Measurements from ENCODE around the gene UBR3. TPM values are rescaled to one million over a fixed set of nuclear protein-coding genes. Genes with fewer than 3 reads are reported as not detected.

Gene UBR3
- 10.8 TPM for polyA plus RNA-seq (2013, experiment 1 of 2)
- 9.4 TPM for polyA plus RNA-seq (2013, experiment 2 of 2)

DNA sequence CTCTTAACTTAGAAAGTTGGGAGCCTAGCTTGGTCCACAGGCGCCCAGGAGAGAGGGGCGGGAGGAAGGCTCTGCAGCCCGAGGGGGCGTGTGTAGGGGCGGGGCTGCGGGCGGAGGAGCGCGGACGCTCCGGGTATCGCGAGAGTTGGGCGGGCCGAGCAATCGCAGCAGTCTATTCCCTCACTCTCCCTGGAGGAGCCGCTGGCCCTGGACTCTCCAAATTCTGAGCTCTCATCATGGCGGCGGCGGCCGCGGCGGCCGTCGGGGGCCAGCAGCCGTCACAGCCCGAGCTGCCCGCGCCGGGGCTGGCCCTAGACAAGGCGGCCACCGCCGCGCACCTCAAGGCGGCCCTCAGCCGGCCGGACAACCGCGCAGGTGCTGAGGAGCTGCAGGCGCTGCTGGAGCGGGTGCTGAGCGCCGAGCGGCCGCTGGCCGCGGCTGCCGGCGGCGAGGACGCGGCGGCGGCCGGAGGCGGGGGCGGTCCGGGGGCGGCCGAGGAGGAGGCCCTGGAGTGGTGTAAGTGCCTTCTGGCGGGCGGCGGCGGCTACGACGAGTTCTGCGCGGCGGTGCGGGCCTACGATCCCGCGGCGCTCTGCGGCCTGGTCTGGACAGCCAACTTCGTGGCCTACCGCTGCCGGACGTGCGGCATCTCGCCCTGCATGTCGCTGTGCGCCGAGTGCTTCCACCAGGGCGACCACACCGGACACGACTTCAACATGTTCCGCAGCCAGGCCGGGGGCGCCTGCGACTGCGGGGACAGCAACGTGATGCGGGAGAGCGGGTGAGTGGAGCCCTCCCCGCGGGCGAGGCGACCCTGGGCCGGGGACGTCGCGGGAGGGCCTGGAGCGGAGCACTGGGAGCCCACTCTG, at the start of gene UBR3:
Gene UBR3, plus strand, starts transcription at position 183 of the 869 bp plus-strand sequence. Its CDS starts 54 bp downstream, at position 237.
- Histone ChIP-seq H3K4me3 (ENCODE audit: low read length) (peak within 1 kb of the TSS; percentile 74), H3K9ac (ENCODE audit: low read depth, low read length) (peak within 1 kb of the TSS; percentile 80), H3K4me1 (ENCODE audit: insufficient read depth, low read length) (peaks cover 6% of the 10 kb centered on the region; the same call in 1 of the 2 replicates), H3K27me3 (ENCODE audit: insufficient read depth, low read length) (no peaks in the 10 kb centered on the region), H3K36me3 (ENCODE audit: insufficient read depth, low read length) (peaks cover 3% of the 10 kb centered on the region; the same call in 1 of the 2 replicates), H3K9me3 (ENCODE audit: insufficient read depth, low read depth, low read length) (no peaks in the 10 kb centered on the region), H3K27ac (ENCODE audit: low read depth, low read length) (no peak within 1 kb of the TSS; the same call in 1 of the 2 replicates)
- under 1% methylated on average over 104 of the region's 104 CpGs for WGBS

DNA sequence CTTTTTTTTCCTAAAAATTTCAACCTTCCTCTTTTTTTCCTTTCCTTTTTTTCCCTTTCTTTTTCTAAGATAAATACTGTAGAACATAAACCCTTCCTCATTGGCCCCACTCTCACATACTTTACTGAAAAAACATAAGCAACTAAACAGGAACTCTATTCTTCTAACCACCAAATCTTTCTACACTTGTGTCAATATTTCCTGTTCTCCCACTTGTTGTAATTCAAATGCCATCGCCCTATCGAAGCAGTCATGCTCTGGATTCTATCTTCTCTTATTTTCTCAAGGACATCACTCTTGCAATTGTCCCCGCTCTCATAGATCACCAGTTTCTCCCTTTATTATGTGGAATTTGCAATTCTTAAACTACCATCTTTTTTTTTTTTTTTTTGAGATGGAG, 48.8 kb upstream of the UBR3 start:
- no peak overlapping the region for H3K27ac ChIP-seq (ENCODE audit: low read depth, low read length)
- no peaks in the 10 kb centered on the region for H3K9me3 ChIP-seq (ENCODE audit: insufficient read depth, low read depth, low read length)
- no peak overlapping the region for H3K9ac ChIP-seq (ENCODE audit: low read depth, low read length)
- 95% methylated on average over 3 of the region's 3 CpGs for WGBS
- no peaks in the 10 kb centered on the region for H3K27me3 ChIP-seq (ENCODE audit: insufficient read depth, low read length)
- no peaks in the 10 kb centered on the region for H3K4me1 ChIP-seq (ENCODE audit: insufficient read depth, low read length)
- no peak overlapping the region for H3K4me3 ChIP-seq (ENCODE audit: low read length)
- H3K36me3 ChIP-seq (ENCODE audit: insufficient read depth, low read length): no peaks in the 10 kb centered on the region; the same call in 1 of the 2 replicates

DNA sequence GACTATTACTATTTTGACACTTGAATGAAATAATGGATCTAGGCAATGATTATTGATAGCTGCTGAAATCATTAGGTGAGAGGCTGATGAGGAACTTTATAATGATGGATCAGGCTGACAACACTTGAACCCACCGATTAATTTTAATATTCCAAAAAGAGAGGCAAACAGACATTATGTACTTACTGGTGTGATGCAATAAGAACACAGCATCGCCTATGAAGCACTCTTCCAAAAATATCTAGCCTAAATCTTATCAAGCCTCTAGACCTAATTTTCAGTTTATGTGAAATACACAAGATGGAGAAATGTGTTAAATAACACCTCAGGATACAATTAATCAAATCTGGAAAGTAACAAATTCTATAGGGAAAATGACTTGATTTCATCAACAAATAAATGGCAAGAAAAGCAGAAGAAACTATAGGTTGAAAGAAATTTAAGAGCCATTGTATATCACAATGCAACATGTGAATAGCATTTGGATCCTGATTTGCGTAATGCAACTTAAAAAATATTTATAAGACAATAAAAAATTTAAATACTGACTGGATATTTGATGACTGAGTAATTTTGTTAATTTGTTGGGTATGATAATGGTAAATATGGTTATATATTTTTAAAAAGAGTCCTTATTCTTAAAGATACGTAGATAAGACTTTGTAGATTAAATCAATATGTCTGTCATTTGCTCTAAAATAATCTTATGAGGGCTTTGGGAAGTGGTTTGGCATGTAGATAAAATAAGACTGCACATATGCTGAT, 45.8 kb upstream of the UBR3 start:
- Histone ChIP-seq H3K9ac (ENCODE audit: low read depth, low read length) (no peak overlapping the region), H3K27ac (ENCODE audit: low read depth, low read length) (no peak overlapping the region), H3K9me3 (ENCODE audit: insufficient read depth, low read depth, low read length) (no peaks in the 10 kb centered on the region), H3K4me3 (ENCODE audit: low read length) (no peak overlapping the region), H3K27me3 (ENCODE audit: insufficient read depth, low read length) (no peaks in the 10 kb centered on the region), H3K36me3 (ENCODE audit: insufficient read depth, low read length) (no peaks in the 10 kb centered on the region), H3K4me1 (ENCODE audit: insufficient read depth, low read length) (no peaks in the 10 kb centered on the region)
- WGBS: 92% methylated on average over 2 of the region's 4 CpGs

- 100% methylated on average over 1 of the region's 1 CpG for WGBS
- no peaks in the 10 kb centered on the region for H3K9me3 ChIP-seq (ENCODE audit: insufficient read depth, low read depth, low read length)
- no peak overlapping the region for H3K9ac ChIP-seq (ENCODE audit: low read depth, low read length)
- no peaks in the 10 kb centered on the region for H3K4me1 ChIP-seq (ENCODE audit: insufficient read depth, low read length)
- no peaks in the 10 kb centered on the region for H3K36me3 ChIP-seq (ENCODE audit: insufficient read depth, low read length)
- no peak overlapping the region for H3K27ac ChIP-seq (ENCODE audit: low read depth, low read length)
- H3K4me3 ChIP-seq (ENCODE audit: low read length): no peak overlapping the region
- H3K27me3 ChIP-seq (ENCODE audit: insufficient read depth, low read length): no peaks in the 10 kb centered on the region
Measured at GRCh38 chr2:169782513-169782912, 44.7 kb upstream of the UBR3 start.

DNA sequence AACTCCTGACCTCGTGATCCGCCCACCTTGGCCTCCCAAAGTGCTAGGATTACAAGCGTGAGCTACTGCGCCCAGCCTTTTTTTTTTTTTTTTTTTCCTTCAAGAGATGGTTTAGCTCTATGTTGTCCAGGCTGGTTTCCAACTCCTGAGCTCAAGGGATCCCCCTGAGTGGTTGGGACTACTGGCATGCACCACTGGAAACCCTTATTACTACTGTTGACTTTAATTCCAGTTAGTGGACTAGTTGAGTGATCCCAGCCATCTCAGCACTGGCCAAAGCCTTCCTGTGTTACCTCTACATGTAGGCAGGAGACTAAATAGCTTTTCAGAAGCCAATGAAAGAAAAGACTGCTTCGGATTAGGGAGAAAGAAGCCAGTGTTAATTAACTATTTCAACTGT, 36.7 kb upstream of the UBR3 start:
- Histone ChIP-seq H3K27ac (ENCODE audit: low read depth, low read length) (no peak overlapping the region), H3K36me3 (ENCODE audit: insufficient read depth, low read length) (no peaks in the 10 kb centered on the region), H3K9me3 (ENCODE audit: insufficient read depth, low read depth, low read length) (no peaks in the 10 kb centered on the region), H3K27me3 (ENCODE audit: insufficient read depth, low read length) (no peaks in the 10 kb centered on the region), H3K4me1 (ENCODE audit: insufficient read depth, low read length) (peaks cover 12% of the 10 kb centered on the region), H3K9ac (ENCODE audit: low read depth, low read length) (no peak overlapping the region), H3K4me3 (ENCODE audit: low read length) (no peak overlapping the region)
- 90% methylated on average over 5 of the region's 5 CpGs for WGBS

DNA sequence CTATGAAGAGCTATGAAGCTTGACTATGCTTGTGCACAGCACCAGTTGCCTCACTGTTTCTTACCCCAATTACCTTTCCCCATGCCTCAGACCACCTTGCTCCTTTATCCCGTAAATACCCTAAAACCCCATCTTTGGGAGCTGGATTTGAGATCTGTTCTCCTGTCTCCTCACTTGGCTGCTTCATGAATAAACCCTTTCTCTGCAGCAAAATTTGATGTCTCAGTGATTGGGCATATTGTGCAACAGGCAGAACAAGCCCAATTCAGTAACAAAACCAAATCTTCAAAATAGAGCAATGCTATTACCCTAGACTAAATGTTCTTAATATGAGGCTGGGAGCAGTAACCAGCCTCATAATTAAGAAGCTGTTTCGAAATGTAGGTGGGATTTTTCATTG, 32.1 kb upstream of the UBR3 start:
- H3K9ac ChIP-seq (ENCODE audit: low read depth, low read length): no peak overlapping the region
- H3K9me3 ChIP-seq (ENCODE audit: insufficient read depth, low read depth, low read length): no peaks in the 10 kb centered on the region
- WGBS: 68% methylated on average over 2 of the region's 2 CpGs
- H3K4me1 ChIP-seq (ENCODE audit: insufficient read depth, low read length): peaks cover 16% of the 10 kb centered on the region
- no peak overlapping the region for H3K27ac ChIP-seq (ENCODE audit: low read depth, low read length)
- H3K27me3 ChIP-seq (ENCODE audit: insufficient read depth, low read length): no peaks in the 10 kb centered on the region
- no peak overlapping the region for H3K4me3 ChIP-seq (ENCODE audit: low read length)
- H3K36me3 ChIP-seq (ENCODE audit: insufficient read depth, low read length): no peaks in the 10 kb centered on the region

GRCh38 chr2:169796441-169796840, 30.8 kb upstream of the UBR3 start:
- 95% methylated on average over 6 of the region's 6 CpGs for WGBS
- no peak overlapping the region for H3K27ac ChIP-seq (ENCODE audit: low read depth, low read length)
- H3K9me3 ChIP-seq (ENCODE audit: insufficient read depth, low read depth, low read length): no peaks in the 10 kb centered on the region
- no peak overlapping the region for H3K9ac ChIP-seq (ENCODE audit: low read depth, low read length)
- H3K4me3 ChIP-seq (ENCODE audit: low read length): no peak overlapping the region
- peaks cover 16% of the 10 kb centered on the region for H3K4me1 ChIP-seq (ENCODE audit: insufficient read depth, low read length)
- H3K27me3 ChIP-seq (ENCODE audit: insufficient read depth, low read length): no peaks in the 10 kb centered on the region
- H3K36me3 ChIP-seq (ENCODE audit: insufficient read depth, low read length): peaks cover 10% of the 10 kb centered on the region

DNA sequence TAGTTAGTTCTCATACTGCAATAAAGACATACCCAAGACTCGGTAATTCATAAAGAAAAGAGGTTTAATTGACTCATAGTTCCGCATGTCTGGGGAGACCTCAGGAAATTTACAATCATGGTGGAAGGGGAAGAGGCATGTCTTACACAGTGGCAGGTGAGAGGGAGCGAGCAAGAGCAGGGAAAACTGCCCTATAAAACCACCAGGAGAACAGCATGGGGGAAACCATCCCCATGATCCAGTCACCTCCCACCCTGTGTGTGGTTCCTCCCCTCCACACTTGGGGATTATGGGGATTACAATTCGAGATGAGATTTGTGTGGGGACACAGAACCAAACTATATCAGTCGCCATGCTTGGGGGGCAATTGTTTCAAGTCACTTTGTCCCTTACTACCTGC, 29.7 kb upstream of the UBR3 start:
- Histone ChIP-seq H3K27ac (ENCODE audit: low read depth, low read length) (no peak overlapping the region), H3K4me3 (ENCODE audit: low read length) (peak overlapping the region; percentile 95; the same call in 1 of the 2 replicates), H3K9ac (ENCODE audit: low read depth, low read length) (no peak overlapping the region), H3K36me3 (ENCODE audit: insufficient read depth, low read length) (peaks cover 22% of the 10 kb centered on the region), H3K27me3 (ENCODE audit: insufficient read depth, low read length) (no peaks in the 10 kb centered on the region), H3K9me3 (ENCODE audit: insufficient read depth, low read depth, low read length) (no peaks in the 10 kb centered on the region), H3K4me1 (ENCODE audit: insufficient read depth, low read length) (peaks cover 16% of the 10 kb centered on the region)
- WGBS: 76% methylated on average over 4 of the region's 5 CpGs

- no peaks in the 10 kb centered on the region for H3K9me3 ChIP-seq (ENCODE audit: insufficient read depth, low read depth, low read length)
- H3K36me3 ChIP-seq (ENCODE audit: insufficient read depth, low read length): peaks cover 30% of the 10 kb centered on the region
- 0 out of 2 replicates have a peak overlapping the region, but pooled peaks have one; percentile 26 for H3K9ac ChIP-seq (ENCODE audit: low read depth, low read length)
- H3K27ac ChIP-seq (ENCODE audit: low read depth, low read length): peak overlapping the region; percentile 94
- no peaks in the 10 kb centered on the region for H3K27me3 ChIP-seq (ENCODE audit: insufficient read depth, low read length)
- peaks cover 16% of the 10 kb centered on the region for H3K4me1 ChIP-seq (ENCODE audit: insufficient read depth, low read length)
- 15% methylated on average over 3 of the region's 4 CpGs for WGBS
- H3K4me3 ChIP-seq (ENCODE audit: low read length): peak overlapping the region; percentile 95
Measured at GRCh38 chr2:169798397-169798717, 28.9 kb upstream of the UBR3 start.

DNA sequence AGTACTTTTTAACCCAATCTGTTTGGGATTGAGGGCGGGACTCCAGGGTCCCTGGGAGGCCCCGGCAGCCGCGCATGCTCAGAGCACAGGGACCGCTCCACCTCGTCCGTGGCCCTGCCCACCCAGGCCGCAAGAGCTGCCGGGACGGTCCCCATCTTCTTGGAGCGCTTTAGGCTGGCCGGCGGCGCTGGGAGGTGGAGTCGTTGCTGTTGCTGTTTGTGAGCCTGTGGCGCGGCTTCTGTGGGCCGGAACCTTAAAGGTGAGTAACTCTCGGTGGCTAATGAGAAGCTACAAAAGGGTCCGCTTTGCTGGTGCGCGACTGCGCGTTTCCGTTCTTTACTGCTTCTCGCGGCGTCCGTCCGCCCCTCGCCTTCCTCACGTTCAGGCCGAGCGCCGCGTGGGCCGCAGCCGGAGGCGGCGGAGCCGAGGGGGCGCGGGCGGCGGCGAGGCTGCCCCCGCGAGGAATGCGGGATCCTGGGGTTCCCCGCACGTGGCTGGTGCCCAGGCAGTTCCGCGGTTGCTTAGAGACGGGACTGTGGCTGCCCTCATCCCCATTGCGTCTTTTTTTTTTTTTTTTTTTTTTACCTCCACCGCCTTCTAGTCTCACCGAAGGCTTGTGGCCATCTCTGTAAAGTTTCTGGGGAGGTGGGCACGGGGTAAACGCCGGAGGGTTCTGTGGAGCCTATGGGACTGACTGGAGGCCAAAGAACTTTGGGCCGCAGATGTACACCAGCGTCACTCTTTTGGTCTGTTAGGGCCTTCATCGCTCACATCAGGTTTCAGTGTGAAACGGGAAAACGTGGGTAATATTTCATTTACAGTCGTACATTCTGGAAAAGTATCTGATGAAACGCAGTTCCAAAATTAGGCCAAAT, 28.3 kb upstream of the UBR3 start, which contains the start of gene SSB:
Gene SSB, plus strand, starts transcription at position 154 of the 875 bp plus-strand sequence. CDS start 2,090 bp downstream, outside the sequence.
- WGBS: under 1% methylated on average over 66 of the region's 67 CpGs
- H3K9me3 ChIP-seq (ENCODE audit: insufficient read depth, low read depth, low read length): no peaks in the 10 kb centered on the region

More for the DNA sequence above, 28.3 kb upstream of the UBR3 start, which contains the start of gene SSB:
- H3K9ac ChIP-seq (ENCODE audit: low read depth, low read length): peak within 1 kb of the TSS; percentile 91
- no peaks in the 10 kb centered on the region for H3K27me3 ChIP-seq (ENCODE audit: insufficient read depth, low read length)
- H3K27ac ChIP-seq (ENCODE audit: low read depth, low read length): peak within 1 kb of the TSS; percentile 94
- peak within 1 kb of the TSS; percentile 95 for H3K4me3 ChIP-seq (ENCODE audit: low read length)
- peaks cover 35% of the 10 kb centered on the region for H3K36me3 ChIP-seq (ENCODE audit: insufficient read depth, low read length)
- peaks cover 16% of the 10 kb centered on the region for H3K4me1 ChIP-seq (ENCODE audit: insufficient read depth, low read length)

All from HUES64 (cell line).